HepG2 (cell line): Measurements from ENCODE around the gene CCM2.

Experiments used
- CREM ChIP-seq, 2 experiments: sonication (generic) in 1 of 2; formaldehyde crosslinking in 1 of 2; IDR thresholded peaks; 2 replicates each; pipeline versions ENCODE4 v1.4.0 to v1.6.1; 2016 to 2020; ENCODE audit warnings: antibody characterized with exemption in 1 of 2, mild to moderate bottlenecking in 1 of 2, missing genetic modification reagents in 1 of 2
- EP300 ChIP-seq, 3 experiments: sonication (generic) in 1 of 3; formaldehyde crosslinking in 1 of 3; IDR thresholded peaks; 2 replicates each; pipeline versions ENCODE4 v1.5.1 to v1.6.1; 2011 to 2020; ENCODE audit warnings: low read depth in 2 of 3, low read length in 2 of 3, borderline replicate concordance in 1 of 3, improper control_type of control experiment in 1 of 3, mild to moderate bottlenecking in 1 of 3, missing genetic modification reagents in 1 of 3, moderate library complexity in 1 of 3
- HMGA1 ChIP-seq: sonication (generic); formaldehyde crosslinking; conservative IDR thresholded peaks from 2 replicates; pipeline ENCODE4 v1.4.0; 2020; ENCODE audit warnings: missing genetic modification reagents
- NR3C1 ChIP-seq: sonication (generic); formaldehyde crosslinking; IDR thresholded peaks from 2 replicates; pipeline ENCODE4 v1.4.0; 2020; ENCODE audit warnings: missing genetic modification reagents
- STAG1 ChIP-seq: sonication (generic); formaldehyde crosslinking; IDR thresholded peaks from 2 replicates; pipeline ENCODE4 v1.4.0; 2020; ENCODE audit warnings: missing genetic modification reagents
- ZNF24 ChIP-seq: fragments of 450-650 bp; IDR thresholded peaks from 2 replicates; pipeline ENCODE4 v1.6.1; 2017; ENCODE audit warnings: antibody characterized with exemption, mild to moderate bottlenecking
- ZNF446 ChIP-seq: sonication (generic); formaldehyde crosslinking; IDR thresholded peaks from 2 replicates; pipeline ENCODE4 v1.5.0; 2020; ENCODE audit warnings: mild to moderate bottlenecking, missing genetic modification reagents
- ZNF484 ChIP-seq: sonication (generic); formaldehyde crosslinking; IDR thresholded peaks from 2 replicates; pipeline ENCODE4 v1.5.1; 2020; ENCODE audit warnings: mild to moderate bottlenecking, low read depth, missing genetic modification reagents, borderline replicate concordance
- ZNF605 ChIP-seq: sonication (generic); formaldehyde crosslinking; IDR thresholded peaks from 2 replicates; pipeline ENCODE4 v1.8.0; 2022; ENCODE audit warnings: mild to moderate bottlenecking, missing genetic modification reagents
- TF ChIP-seq, protein P1 (sequence below): sonication (generic); formaldehyde crosslinking; IDR thresholded peaks from 2 replicates; pipeline ENCODE4 v1.5.0; 2020; ENCODE audit warnings: missing genetic modification reagents
- TF ChIP-seq, protein P2 (sequence below): sonication (generic); formaldehyde crosslinking; IDR thresholded peaks from 2 replicates; pipeline ENCODE4 v1.5.0; 2020; ENCODE audit warnings: mild to moderate bottlenecking, missing genetic modification reagents, moderate library complexity
- TF ChIP-seq, protein P3 (sequence below): sonication (generic); formaldehyde crosslinking; IDR thresholded peaks from 2 replicates; pipeline ENCODE4 v1.4.0; 2020; ENCODE audit warnings: mild to moderate bottlenecking, missing genetic modification reagents
- TF ChIP-seq, protein P4 (sequence below): sonication (generic); formaldehyde crosslinking; conservative IDR thresholded peaks from 2 replicates; pipeline ENCODE4 v1.4.0; 2020; ENCODE audit warnings: missing genetic modification reagents

DNA sequence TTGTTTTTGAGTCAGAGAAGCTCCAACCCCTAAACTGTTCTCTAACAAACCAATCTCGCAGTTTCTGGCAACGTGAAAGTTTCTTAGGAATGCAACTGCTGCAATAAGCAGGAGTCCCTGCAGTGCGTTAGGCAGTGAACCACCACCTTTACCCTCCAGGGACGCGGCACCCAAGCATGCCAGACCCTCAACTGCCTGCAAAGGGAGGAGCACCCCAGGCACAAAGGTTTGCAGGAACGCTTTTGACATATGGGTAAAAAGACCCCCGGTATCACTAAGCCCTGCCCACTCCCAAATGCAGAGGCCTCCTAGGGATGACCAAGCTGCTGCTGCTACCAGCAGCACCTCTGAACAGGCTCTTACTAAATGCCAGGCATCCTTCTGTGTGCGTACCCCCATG, 106.8 kb downstream of the CCM2 start:
- TF ChIP-seq ZNF24 (no peak), CREM (IDR thresholded peaks at IDR 0.05) (no peak), CREM (CRISPR knock-in tag; IDR thresholded peaks at IDR 0.05) (no peak), HMGA1 (CRISPR knock-in tag) (no peak), ZNF605 (CRISPR knock-in tag) (no peak), STAG1 (CRISPR knock-in tag) (no peak), ZNF484 (CRISPR knock-in tag) (no peak), NR3C1 (no peak), EP300 (IDR thresholded peaks at IDR 0.05; ENCODE audit: low read depth in 2 of 2, low read length in 2 of 2) (no peak), EP300 (CRISPR knock-in tag; IDR thresholded peaks at IDR 0.05; ENCODE audit: borderline replicate concordance) (no peak), ZNF446 (CRISPR knock-in tag) (no peak)
- TF ChIP-seq, protein P1, sequence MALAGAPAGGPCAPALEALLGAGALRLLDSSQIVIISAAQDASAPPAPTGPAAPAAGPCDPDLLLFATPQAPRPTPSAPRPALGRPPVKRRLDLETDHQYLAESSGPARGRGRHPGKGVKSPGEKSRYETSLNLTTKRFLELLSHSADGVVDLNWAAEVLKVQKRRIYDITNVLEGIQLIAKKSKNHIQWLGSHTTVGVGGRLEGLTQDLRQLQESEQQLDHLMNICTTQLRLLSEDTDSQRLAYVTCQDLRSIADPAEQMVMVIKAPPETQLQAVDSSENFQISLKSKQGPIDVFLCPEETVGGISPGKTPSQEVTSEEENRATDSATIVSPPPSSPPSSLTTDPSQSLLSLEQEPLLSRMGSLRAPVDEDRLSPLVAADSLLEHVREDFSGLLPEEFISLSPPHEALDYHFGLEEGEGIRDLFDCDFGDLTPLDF = no peak
- TF ChIP-seq, protein P2, sequence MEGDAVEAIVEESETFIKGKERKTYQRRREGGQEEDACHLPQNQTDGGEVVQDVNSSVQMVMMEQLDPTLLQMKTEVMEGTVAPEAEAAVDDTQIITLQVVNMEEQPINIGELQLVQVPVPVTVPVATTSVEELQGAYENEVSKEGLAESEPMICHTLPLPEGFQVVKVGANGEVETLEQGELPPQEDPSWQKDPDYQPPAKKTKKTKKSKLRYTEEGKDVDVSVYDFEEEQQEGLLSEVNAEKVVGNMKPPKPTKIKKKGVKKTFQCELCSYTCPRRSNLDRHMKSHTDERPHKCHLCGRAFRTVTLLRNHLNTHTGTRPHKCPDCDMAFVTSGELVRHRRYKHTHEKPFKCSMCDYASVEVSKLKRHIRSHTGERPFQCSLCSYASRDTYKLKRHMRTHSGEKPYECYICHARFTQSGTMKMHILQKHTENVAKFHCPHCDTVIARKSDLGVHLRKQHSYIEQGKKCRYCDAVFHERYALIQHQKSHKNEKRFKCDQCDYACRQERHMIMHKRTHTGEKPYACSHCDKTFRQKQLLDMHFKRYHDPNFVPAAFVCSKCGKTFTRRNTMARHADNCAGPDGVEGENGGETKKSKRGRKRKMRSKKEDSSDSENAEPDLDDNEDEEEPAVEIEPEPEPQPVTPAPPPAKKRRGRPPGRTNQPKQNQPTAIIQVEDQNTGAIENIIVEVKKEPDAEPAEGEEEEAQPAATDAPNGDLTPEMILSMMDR (CRISPR knock-in tag) = no peak
- TF ChIP-seq, protein P3, sequence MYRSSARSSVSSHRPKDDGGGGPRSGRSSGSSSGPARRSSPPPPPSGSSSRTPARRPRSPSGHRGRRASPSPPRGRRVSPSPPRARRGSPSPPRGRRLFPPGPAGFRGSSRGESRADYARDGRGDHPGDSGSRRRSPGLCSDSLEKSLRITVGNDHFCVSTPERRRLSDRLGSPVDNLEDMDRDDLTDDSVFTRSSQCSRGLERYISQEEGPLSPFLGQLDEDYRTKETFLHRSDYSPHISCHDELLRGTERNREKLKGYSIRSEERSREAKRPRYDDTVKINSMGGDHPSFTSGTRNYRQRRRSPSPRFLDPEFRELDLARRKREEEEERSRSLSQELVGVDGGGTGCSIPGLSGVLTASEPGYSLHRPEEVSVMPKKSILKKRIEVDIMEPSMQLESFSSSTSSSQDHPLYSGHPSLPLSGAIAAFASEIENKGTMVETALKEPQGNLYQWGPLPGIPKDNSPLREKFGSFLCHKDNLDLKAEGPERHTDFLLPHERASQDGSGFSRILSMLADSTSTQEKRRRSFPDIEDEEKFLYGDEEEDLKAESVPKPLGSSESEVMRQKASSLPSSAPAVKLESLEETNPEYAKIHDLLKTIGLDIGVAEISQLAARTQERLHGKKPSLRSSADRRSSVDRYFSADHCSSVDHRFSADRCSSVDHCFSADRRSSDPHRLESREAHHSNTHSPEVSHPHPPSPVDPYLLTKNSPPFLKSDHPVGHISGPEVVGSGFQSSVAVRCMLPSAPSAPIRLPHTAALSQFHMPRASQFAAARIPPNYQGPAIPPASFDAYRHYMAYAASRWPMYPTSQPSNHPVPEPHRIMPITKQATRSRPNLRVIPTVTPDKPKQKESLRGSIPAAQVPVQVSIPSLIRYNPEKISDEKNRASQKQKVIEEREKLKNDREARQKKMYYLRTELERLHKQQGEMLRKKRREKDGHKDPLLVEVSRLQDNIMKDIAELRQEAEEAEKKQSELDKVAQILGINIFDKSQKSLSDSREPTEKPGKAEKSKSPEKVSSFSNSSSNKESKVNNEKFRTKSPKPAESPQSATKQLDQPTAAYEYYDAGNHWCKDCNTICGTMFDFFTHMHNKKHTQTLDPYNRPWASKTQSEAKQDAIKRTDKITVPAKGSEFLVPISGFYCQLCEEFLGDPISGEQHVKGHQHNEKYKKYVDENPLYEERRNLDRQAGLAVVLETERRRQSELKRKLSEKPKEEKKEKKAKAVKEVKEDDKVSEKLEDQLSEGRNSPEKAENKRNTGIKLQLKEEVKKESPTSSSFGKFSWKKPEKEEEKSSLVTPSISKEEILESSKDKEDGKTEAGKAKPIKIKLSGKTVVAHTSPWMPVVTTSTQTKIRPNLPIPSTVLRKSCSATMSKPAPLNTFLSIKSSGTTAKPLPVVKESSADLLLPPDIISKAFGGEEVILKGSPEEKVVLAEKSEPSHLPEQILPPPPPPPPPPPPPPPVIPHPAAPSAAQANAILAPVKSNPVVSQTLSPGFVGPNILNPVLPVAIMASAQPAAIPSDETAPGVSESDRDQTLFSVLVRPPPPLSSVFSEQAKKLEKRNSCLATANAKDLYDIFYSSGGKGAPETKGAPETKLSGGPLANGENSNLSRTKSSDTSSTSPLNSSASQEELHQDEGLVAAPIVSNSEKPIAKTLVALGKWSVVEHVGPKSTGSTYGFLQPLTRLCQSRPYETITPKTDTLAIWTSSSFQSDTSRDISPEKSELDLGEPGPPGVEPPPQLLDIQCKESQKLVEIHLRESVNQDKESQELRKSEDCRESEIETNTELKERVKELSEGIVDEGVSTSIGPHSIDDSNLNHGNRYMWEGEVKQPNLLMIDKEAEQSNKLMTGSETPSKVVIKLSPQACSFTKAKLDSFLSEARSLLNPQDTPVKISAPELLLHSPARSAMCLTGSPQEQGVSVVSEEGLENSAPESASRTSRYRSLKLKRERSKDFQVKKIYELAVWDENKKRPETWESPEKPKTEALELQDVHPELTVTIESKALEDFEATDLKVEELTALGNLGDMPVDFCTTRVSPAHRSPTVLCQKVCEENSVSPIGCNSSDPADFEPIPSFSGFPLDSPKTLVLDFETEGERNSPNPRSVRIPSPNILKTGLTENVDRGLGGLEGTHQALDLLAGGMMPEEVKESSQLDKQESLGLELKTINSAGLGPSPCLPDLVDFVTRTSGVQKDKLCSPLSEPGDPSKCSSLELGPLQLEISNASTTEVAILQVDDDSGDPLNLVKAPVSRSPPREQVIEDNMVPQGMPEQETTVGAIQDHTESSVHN (CRISPR knock-in tag) = no peak
- TF ChIP-seq, protein P4, sequence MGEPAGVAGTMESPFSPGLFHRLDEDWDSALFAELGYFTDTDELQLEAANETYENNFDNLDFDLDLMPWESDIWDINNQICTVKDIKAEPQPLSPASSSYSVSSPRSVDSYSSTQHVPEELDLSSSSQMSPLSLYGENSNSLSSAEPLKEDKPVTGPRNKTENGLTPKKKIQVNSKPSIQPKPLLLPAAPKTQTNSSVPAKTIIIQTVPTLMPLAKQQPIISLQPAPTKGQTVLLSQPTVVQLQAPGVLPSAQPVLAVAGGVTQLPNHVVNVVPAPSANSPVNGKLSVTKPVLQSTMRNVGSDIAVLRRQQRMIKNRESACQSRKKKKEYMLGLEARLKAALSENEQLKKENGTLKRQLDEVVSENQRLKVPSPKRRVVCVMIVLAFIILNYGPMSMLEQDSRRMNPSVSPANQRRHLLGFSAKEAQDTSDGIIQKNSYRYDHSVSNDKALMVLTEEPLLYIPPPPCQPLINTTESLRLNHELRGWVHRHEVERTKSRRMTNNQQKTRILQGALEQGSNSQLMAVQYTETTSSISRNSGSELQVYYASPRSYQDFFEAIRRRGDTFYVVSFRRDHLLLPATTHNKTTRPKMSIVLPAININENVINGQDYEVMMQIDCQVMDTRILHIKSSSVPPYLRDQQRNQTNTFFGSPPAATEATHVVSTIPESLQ = no peak
